CD14-positive monocyte (primary cell): Measurements from ENCODE around the gene RBBP4. TPM values are rescaled to one million over a fixed set of nuclear protein-coding genes. Genes with fewer than 3 reads are reported as not detected.
A peak's percentile ranks its signal among the peaks of the same experiment; 100 is the strongest.

Experiments
- DNase-seq, 3 donors: peaks; one replicate each; pipeline ENCODE4 v3.0.0-alpha.2; 2011 to 2022
- H2AFZ ChIP-seq: 2 replicates; pipeline ENCODE4 v1.6.0; 2012; ENCODE audit warnings: mild to moderate bottlenecking, low read depth, low read length, inconsistent platforms; ENCODE audit not compliant: insufficient read depth, poor library complexity, severe bottlenecking
- H3K27ac ChIP-seq, 2 donors: 1 replicate in 1 of 2; 2 replicates in 1 of 2; pipeline ENCODE4 v1.5.1; 2012 to 2013; ENCODE audit warnings: low read length in 2 of 2, control low read depth in 1 of 2, inconsistent platforms in 1 of 2, low read depth in 1 of 2, mild to moderate bottlenecking in 1 of 2
- H3K27me3 ChIP-seq, 2 donors: one replicate each; pipeline versions ENCODE4 v1.6.0 to v1.6.1; 2011 to 2013; ENCODE audit warnings: low read length in 2 of 2; ENCODE audit not compliant: control insufficient read depth in 2 of 2, insufficient read depth in 2 of 2
- H3K36me3 ChIP-seq, 2 donors: replicated peaks in 1 of 2; 1 replicate in 1 of 2; 2 replicates in 1 of 2; pipeline versions ENCODE4 v1.5.1 to v1.6.1; 2012 to 2013; ENCODE audit warnings: low read length in 2 of 2, control low read depth in 1 of 2, inconsistent platforms in 1 of 2, mild to moderate bottlenecking in 1 of 2; ENCODE audit not compliant: insufficient read depth in 2 of 2, control insufficient read depth in 1 of 2
- H3K4me1 ChIP-seq, 2 donors: 1 replicate in 1 of 2; 2 replicates in 1 of 2; pipeline versions ENCODE4 v1.5.1 to v1.6.1; 2012 to 2013; ENCODE audit warnings: low read length in 2 of 2, control low read depth in 1 of 2, inconsistent platforms in 1 of 2, mild to moderate bottlenecking in 1 of 2, moderate library complexity in 1 of 2; ENCODE audit not compliant: insufficient read depth in 2 of 2, control insufficient read depth in 1 of 2
- H3K4me2 ChIP-seq: replicated peaks from 2 replicates; pipeline ENCODE3; 2012; ENCODE audit warnings: low read length, moderate library complexity, mild to moderate bottlenecking; ENCODE audit not compliant: poor library complexity, severe bottlenecking; ENCODE audit errors: extremely low read depth
- H3K4me3 ChIP-seq, 3 experiments: fragments of 200-600 bp in 1 of 3; sonication (generic) in 1 of 3; replicated peaks in 1 of 3; 1 replicate in 2 of 3; 2 replicates in 1 of 3; pipeline ENCODE4 v1.5.1; 2011 to 2013; ENCODE audit warnings: low read length in 3 of 3, mild to moderate bottlenecking in 3 of 3, control low read depth in 2 of 3, low read depth in 2 of 3, inconsistent platforms in 1 of 3, moderate library complexity in 1 of 3
- H3K79me2 ChIP-seq: 2 replicates; pipeline ENCODE4 v1.6.0; 2012; ENCODE audit warnings: mild to moderate bottlenecking, control low read depth, inconsistent platforms, low read length, moderate library complexity; ENCODE audit not compliant: insufficient read depth
- H3K9ac ChIP-seq: 2 replicates; pipeline ENCODE4 v1.6.0; 2017; ENCODE audit warnings: low read length, mild to moderate bottlenecking; ENCODE audit not compliant: insufficient read depth, poor library complexity, severe bottlenecking
- H3K9me3 ChIP-seq, 2 donors: replicated peaks in 1 of 2; 1 replicate in 1 of 2; 2 replicates in 1 of 2; pipeline versions ENCODE4 v1.5.1 to v1.6.1; 2012 to 2013; ENCODE audit warnings: low read length in 2 of 2, control low read depth in 1 of 2; ENCODE audit not compliant: control insufficient read depth in 1 of 2, insufficient read depth in 1 of 2
- H4K20me1 ChIP-seq: 2 replicates; pipeline ENCODE4 v1.6.0; 2012; ENCODE audit warnings: mild to moderate bottlenecking, low read length, control low read depth, moderate library complexity; ENCODE audit not compliant: insufficient read depth
- H3K27ac Mint-ChIP-seq, 7 donors: one replicate each; pipeline ENCODE4 v1.8.0; 2020; ENCODE audit warnings: mild to moderate bottlenecking in 7 of 7, mixed read lengths in 7 of 7, moderate library complexity in 6 of 7, inconsistent platforms in 2 of 7
- H3K27me3 Mint-ChIP-seq, 3 donors: one replicate each; pipeline ENCODE4 v1.8.0; 2021 to 2022; ENCODE audit warnings: low read depth in 3 of 3, mild to moderate bottlenecking in 3 of 3, mixed read lengths in 3 of 3, moderate library complexity in 3 of 3, inconsistent platforms in 1 of 3
- H3K36me3 Mint-ChIP-seq, 2 donors: one replicate each; pipeline ENCODE4 v1.8.0; 2020; ENCODE audit warnings: mixed read lengths in 2 of 2, inconsistent platforms in 1 of 2, mild to moderate bottlenecking in 1 of 2
- H3K4me1 Mint-ChIP-seq: one replicate; pipeline ENCODE4 v1.8.0; 2020; ENCODE audit warnings: mild to moderate bottlenecking, mixed read lengths
- H3K4me3 Mint-ChIP-seq, 2 donors: one replicate each; pipeline ENCODE4 v1.8.0; 2020; ENCODE audit warnings: mild to moderate bottlenecking in 2 of 2, mixed read lengths in 2 of 2, moderate library complexity in 1 of 2
- H3K9me3 Mint-ChIP-seq, 7 donors: one replicate each; pipeline ENCODE4 v1.8.0; 2020 to 2022; ENCODE audit warnings: mixed read lengths in 7 of 7, mild to moderate bottlenecking in 6 of 7, moderate library complexity in 6 of 7, inconsistent platforms in 2 of 7
- CTCF ChIP-seq: fragments of 200-600 bp; IDR thresholded peaks from one replicate; pipeline ENCODE4 v1.8.0; 2022; ENCODE audit warnings: antibody characterized with exemption, mild to moderate bottlenecking
- WGBS: methylation state at CpG from one replicate; pipeline ENCODE4 v1.1.5; 2013; ENCODE audit warnings: missing lambda C conversion rate; ENCODE audit not compliant: insufficient coverage; 5-methylcytosine and 5-hydroxymethylcytosine counted together
- intact Hi-C, 2 donors: fragments of 100-400 bp; cut with micrococcal nuclease; formaldehyde crosslinking; loops; one replicate each; pipeline versions ENCODE4 v1.15.0 to v1.15.1; 2023
- polyA minus RNA-seq: library from RNA; depleted of rRNA, polyadenylated mRNA; stranded (reverse); fragments of >200 nt; gene quantifications from 2 replicates; pipeline ENCODE4 v1.2.3, GENCODE V29; 2012
- polyA plus RNA-seq, 3 donors: library from polyadenylated mRNA; depleted of rRNA in 1 of 3; unstranded in 2 of 3; stranded (reverse) in 1 of 3; fragments of 300-500 nt in 2 of 3; fragments of >200 nt in 1 of 3; fragmentation: Illumina TruSeq in 2 of 3; gene quantifications; 1 replicate in 2 of 3; 2 replicates in 1 of 3; pipeline ENCODE4 v1.2.3, GENCODE V29; 2012 to 2021
- total RNA-seq, 12 experiments: library from RNA in 1 of 12; stranded (reverse) in 1 of 12; fragments of 120-200 nt in 1 of 12; gene quantifications; one replicate each; pipeline ENCODE4 v1.2.4 and lab custom pipeline; 2013 to 2026; ENCODE audit warnings: mixed read lengths in 6 of 12, inconsistent platforms in 1 of 12

The RBBP4 gene
- 97.9 TPM for total RNA-seq (2013)
- 100 to 1,000 TPM in 2 of 3 donors, 10 to 100 TPM in 1; 60.6 to 307 (median 274) TPM for polyA plus RNA-seq
- polyA minus RNA-seq, result 38.1 and 49.1 TPM in 2 replicates
- total RNA-seq (lab: John Stamatoyannopoulos, UW), result 41.1 to 253 (median 117) reads per million in 11 experiments

- Histone ChIP-seq H3K27me3 (no peaks in the 10 kb centered on the region), H3K27ac (peak within 1 kb of the TSS; percentile 93 to 98), H4K20me1 (peaks cover 27% of the 10 kb centered on the region), H3K36me3 (peaks cover 25 to 42% of the 10 kb centered on the region in 2 donors), H3K4me1 (peaks cover 34 to 41% of the 10 kb centered on the region in 2 donors), H3K4me2 (peak within 1 kb of the TSS; percentile 84), H3K9ac (peak within 1 kb of the TSS; percentile 91), H3K79me2 (peaks cover 90% of the 10 kb centered on the region), H2AFZ (peak within 1 kb of the TSS; percentile 97), H3K9me3 (no peaks in the 10 kb centered on the region), H3K4me3 (peak within 1 kb of the TSS; percentile 85 to 99 (median 91))
- WGBS, result under 1% methylated on average over 65 of the region's 67 CpGs
- H3K4me1 Mint-ChIP-seq, result peaks cover 42% of the 10 kb centered on the region
- DNase-seq, result peak; percentile 97 to 98 (median 98)
- H3K27ac Mint-ChIP-seq, result peak within 1 kb of the TSS; percentile 94 to 100 (median 100)
- H3K27me3 Mint-ChIP-seq, result no peaks in the 10 kb centered on the region
- peak within 1 kb of the TSS; percentile 92 to 95 for H3K4me3 Mint-ChIP-seq
- intact Hi-C loops, result loop anchor here in 1 of 2 donors (5.0 kb wide), 1 partner anchor 166 kb away; the partner anchor contains the start of genes S100PBP and YARS1
- no peak for TF ChIP-seq CTCF
- peaks cover 32 to 47% of the 10 kb centered on the region in 2 donors for H3K36me3 Mint-ChIP-seq
- peaks cover 0 to 3% (median 0%) of the 10 kb centered on the region in 7 donors for H3K9me3 Mint-ChIP-seq
These were observed at the start of gene RBBP4 for GRCh38 chr1:32650752-32651460. RBBP4 (plus strand) TSS chr1:32651208; CDS start chr1:32651307, 99 bp downstream.

DNA sequence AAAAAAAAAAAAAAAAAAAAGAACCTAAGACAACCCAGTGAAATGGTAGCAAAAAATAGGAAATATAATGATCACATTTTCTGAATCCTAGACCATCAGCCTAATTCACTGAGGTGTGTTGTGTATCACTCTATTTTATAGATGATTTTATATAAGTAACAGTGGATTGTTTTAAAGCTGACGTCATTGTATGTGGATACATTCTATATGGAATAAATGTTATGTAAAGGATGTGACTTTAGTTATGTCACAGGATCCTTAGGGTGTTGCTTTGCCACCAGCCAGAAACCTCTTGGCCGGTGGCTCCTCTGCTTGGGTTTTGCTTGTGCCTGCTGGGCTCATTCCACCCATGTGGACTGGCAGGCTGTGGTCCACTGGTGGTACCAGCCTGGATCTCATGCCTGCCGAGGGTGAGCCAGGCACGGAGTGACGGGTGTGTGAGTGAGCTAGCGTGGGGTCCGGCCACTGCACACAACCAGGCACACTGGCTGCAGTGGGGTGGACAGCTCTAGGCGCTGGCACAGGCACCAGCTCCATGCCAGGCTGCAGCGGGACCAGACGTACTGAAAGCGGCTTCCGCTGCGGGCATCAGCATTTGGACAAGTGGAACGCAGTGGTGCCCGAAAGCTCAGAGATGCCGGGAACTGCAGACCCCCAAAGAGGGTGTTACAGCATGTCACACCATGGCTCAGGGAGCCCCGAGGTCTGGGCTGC, 45.1 kb upstream of the RBBP4 start:
- H3K4me1 Mint-ChIP-seq, result peaks cover 3% of the 10 kb centered on the region
- H3K4me3 Mint-ChIP-seq, result no peak overlapping the region
- H3K9me3 Mint-ChIP-seq, result peaks cover 0 to 3% (median 0%) of the 10 kb centered on the region in 7 donors
- Histone ChIP-seq H3K9ac (no peak overlapping the region), H3K27me3 (no peaks in the 10 kb centered on the region), H3K27ac (no peak overlapping the region), H3K4me3 (no peak overlapping the region), H4K20me1 (no peaks in the 10 kb centered on the region), H3K79me2 (no peaks in the 10 kb centered on the region), H3K4me1 (no peaks in the 10 kb centered on the region), H3K36me3 (no peaks in the 10 kb centered on the region), H2AFZ (no peak overlapping the region), H3K9me3 (no peaks in the 10 kb centered on the region), H3K4me2 (no peak overlapping the region)
- H3K27me3 Mint-ChIP-seq, result peaks cover 0 to 1% (median 0%) of the 10 kb centered on the region in 3 donors
- H3K27ac Mint-ChIP-seq, result peak overlapping the region in 1 of 7 donors; percentile 12
- no peaks in the 10 kb centered on the region for H3K36me3 Mint-ChIP-seq
- DNase-seq, result no peak
- intact Hi-C loops, result no loop called here
- no peak for TF ChIP-seq CTCF
- 96% methylated on average over 16 of the region's 17 CpGs for WGBS
